ENCODE results near the gene EML6. TPM values are rescaled to one million over a fixed set of nuclear protein-coding genes. Genes with fewer than 3 reads are reported as not detected.

The EML6 gene
- polyA plus RNA-seq, 1 donor (not counting 4 experiments of a cell fraction or from before 2014, with no cell fraction given), result 0.96 TPM

GRCh38 chr2:54859416-54859815, 136.0 kb downstream of the EML6 start:
- TF ChIP-seq, protein P1, sequence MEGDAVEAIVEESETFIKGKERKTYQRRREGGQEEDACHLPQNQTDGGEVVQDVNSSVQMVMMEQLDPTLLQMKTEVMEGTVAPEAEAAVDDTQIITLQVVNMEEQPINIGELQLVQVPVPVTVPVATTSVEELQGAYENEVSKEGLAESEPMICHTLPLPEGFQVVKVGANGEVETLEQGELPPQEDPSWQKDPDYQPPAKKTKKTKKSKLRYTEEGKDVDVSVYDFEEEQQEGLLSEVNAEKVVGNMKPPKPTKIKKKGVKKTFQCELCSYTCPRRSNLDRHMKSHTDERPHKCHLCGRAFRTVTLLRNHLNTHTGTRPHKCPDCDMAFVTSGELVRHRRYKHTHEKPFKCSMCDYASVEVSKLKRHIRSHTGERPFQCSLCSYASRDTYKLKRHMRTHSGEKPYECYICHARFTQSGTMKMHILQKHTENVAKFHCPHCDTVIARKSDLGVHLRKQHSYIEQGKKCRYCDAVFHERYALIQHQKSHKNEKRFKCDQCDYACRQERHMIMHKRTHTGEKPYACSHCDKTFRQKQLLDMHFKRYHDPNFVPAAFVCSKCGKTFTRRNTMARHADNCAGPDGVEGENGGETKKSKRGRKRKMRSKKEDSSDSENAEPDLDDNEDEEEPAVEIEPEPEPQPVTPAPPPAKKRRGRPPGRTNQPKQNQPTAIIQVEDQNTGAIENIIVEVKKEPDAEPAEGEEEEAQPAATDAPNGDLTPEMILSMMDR (optimal IDR thresholded peaks at IDR 0.05 in 1 of 3, IDR thresholded peaks at IDR 0.05 in 1 of 3, conservative IDR thresholded peaks at IDR 0.05 in 1 of 3; ENCODE audit: extremely low read depth in 1 of 3, insufficient read depth in 2 of 3, low read length in 3 of 3), result peak in 1 of 3 experiments; percentile 34
- TF ChIP-seq EZH2 (IDR thresholded peaks at IDR 0.05; ENCODE audit: low read length), result no peak
- Histone ChIP-seq H4K20me1 (ENCODE audit: control insufficient read depth, extremely low read depth, insufficient read depth, low read length) (no peaks in the 10 kb centered on the region), H3K27me3 (ENCODE audit: control insufficient read depth, extremely low read depth, insufficient read depth, low read length) (no peaks in the 10 kb centered on the region), H3K9me3 (ENCODE audit: control insufficient read depth, low read depth, low read length) (no peaks in the 10 kb centered on the region), H2AFZ (ENCODE audit: control insufficient read depth, low read length) (no peak overlapping the region), H3K9ac (ENCODE audit: control insufficient read depth, extremely low read depth, insufficient read depth, low read length) (no peak overlapping the region), H3K4me1 (ENCODE audit: control insufficient read depth, extremely low read depth, insufficient read depth, low read length) (peaks cover 15% of the 10 kb centered on the region), H3K36me3 (ENCODE audit: control insufficient read depth in 2 of 2, extremely low read depth in 1 of 2, insufficient read depth in 2 of 2, low read length in 2 of 2) (no peaks in the 10 kb centered on the region), H3K4me3 (ENCODE audit: control insufficient read depth in 2 of 3, extremely low read depth in 1 of 3, insufficient read depth in 2 of 3, low read depth in 1 of 3, low read length in 3 of 3) (no peak overlapping the region), H3K9me1 (ENCODE audit: control insufficient read depth, extremely low read depth, insufficient read depth, low read length) (no peaks in the 10 kb centered on the region), H3K79me2 (ENCODE audit: control insufficient read depth, insufficient read depth, low read length) (no peaks in the 10 kb centered on the region), H3K27ac (ENCODE audit: control insufficient read depth, insufficient read depth, low read length) (no peak overlapping the region), H3K4me2 (ENCODE audit: control insufficient read depth, extremely low read depth, insufficient read depth, low read depth, low read length) (no peak overlapping the region)
- FAIRE-seq (no peak), DNase-seq (ENCODE audit: low read depth, low spot score) (no peak)
- dilution Hi-C loops (cut with MboI; ENCODE audit: extremely low pct_ligation_motif_present, low sequenced_read_pairs), result no loop called here

DNA sequence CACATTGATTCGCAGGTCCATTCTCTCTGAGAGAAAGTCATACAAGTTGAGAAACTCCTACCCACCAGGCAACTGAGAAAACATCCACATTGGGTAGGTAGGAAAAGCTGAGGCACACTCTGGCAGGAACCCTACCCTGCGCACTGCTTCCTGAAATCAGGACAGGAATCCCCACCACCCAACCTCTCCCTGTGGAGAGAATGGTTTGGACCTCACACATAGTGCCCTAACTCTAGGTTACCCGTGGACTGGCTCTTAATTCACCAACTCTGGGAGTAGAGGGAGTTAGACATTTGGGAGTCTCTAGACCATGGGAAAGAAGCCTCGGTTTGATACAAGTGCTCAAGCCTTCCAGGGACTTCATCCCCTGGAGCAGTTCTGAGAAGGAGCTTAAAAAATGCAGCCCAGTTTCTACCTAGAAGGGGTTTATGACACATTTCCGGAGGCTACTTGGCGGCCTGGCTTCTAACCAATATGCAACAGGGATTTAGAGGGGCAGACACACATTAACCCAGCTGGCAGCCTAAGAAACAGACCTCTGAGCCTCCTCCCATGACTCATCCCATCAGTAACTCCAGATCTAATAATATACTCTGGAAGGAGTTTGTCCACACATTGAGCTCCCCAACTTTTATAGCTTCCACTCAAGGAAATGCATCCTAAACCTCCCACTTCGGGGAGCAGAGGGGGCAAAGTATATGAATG, 136.7 kb downstream of the EML6 start:
- Histone ChIP-seq H3K4me2 (ENCODE audit: control insufficient read depth, extremely low read depth, insufficient read depth, low read depth, low read length) (no peak overlapping the region), H3K9ac (ENCODE audit: control insufficient read depth, extremely low read depth, insufficient read depth, low read length) (no peak overlapping the region), H3K36me3 (ENCODE audit: control insufficient read depth in 2 of 2, extremely low read depth in 1 of 2, insufficient read depth in 2 of 2, low read length in 2 of 2) (no peaks in the 10 kb centered on the region), H3K4me1 (ENCODE audit: control insufficient read depth, extremely low read depth, insufficient read depth, low read length) (peaks cover 15% of the 10 kb centered on the region), H4K20me1 (ENCODE audit: control insufficient read depth, extremely low read depth, insufficient read depth, low read length) (no peaks in the 10 kb centered on the region), H3K27me3 (ENCODE audit: control insufficient read depth, extremely low read depth, insufficient read depth, low read length) (no peaks in the 10 kb centered on the region), H2AFZ (ENCODE audit: control insufficient read depth, low read length) (no peak overlapping the region), H3K79me2 (ENCODE audit: control insufficient read depth, insufficient read depth, low read length) (no peaks in the 10 kb centered on the region), H3K9me3 (ENCODE audit: control insufficient read depth, low read depth, low read length) (no peaks in the 10 kb centered on the region), H3K4me3 (ENCODE audit: control insufficient read depth in 2 of 3, extremely low read depth in 1 of 3, insufficient read depth in 2 of 3, low read depth in 1 of 3, low read length in 3 of 3) (no peak overlapping the region), H3K9me1 (ENCODE audit: control insufficient read depth, extremely low read depth, insufficient read depth, low read length) (no peaks in the 10 kb centered on the region), H3K27ac (ENCODE audit: control insufficient read depth, insufficient read depth, low read length) (no peak overlapping the region)
- FAIRE-seq, result no peak
- no peak for DNase-seq (ENCODE audit: low read depth, low spot score)
- TF ChIP-seq EZH2 (IDR thresholded peaks at IDR 0.05; ENCODE audit: low read length), result no peak
- TF ChIP-seq, protein P1 (optimal IDR thresholded peaks at IDR 0.05 in 1 of 3, IDR thresholded peaks at IDR 0.05 in 1 of 3, conservative IDR thresholded peaks at IDR 0.05 in 1 of 3; ENCODE audit: extremely low read depth in 1 of 3, insufficient read depth in 2 of 3, low read length in 3 of 3), result no peak
- dilution Hi-C loops (cut with MboI; ENCODE audit: extremely low pct_ligation_motif_present, low sequenced_read_pairs), result no loop called here

Data from keratinocyte (primary cell).